Measurements from ENCODE around the gene IL10RA.
"Not testable (repeated sequence)": the region's sequence is repeated elsewhere in the genome, so short reads cannot be mapped to it uniquely, and the experiment has no call there.

GRCh38 chr11:117978291-117978910 is 7.8 kb upstream of the IL10RA start:
- not testable (repeated sequence) for TF ChIP-seq CTCF, POLR2A (IDR thresholded peaks at IDR 0.05)

Data from Peyer's patch (tissue), 4 donors.